IPS-15b (cell line): Measurements from ENCODE around the gene FLNB.

Experiments
- H3K27me3 ChIP-seq: one replicate; pipeline ENCODE4 v1.6.1; 2013; ENCODE audit warnings: low read length; ENCODE audit not compliant: control insufficient read depth, insufficient read depth
- H3K36me3 ChIP-seq: one replicate; pipeline ENCODE4 v1.6.1; 2013; ENCODE audit warnings: low read length; ENCODE audit not compliant: control insufficient read depth, insufficient read depth
- H3K4me1 ChIP-seq: one replicate; pipeline ENCODE4 v1.6.1; 2013; ENCODE audit warnings: mild to moderate bottlenecking, low read length; ENCODE audit not compliant: control insufficient read depth, insufficient read depth
- H3K4me3 ChIP-seq: one replicate; pipeline ENCODE4 v1.5.1; 2013; ENCODE audit warnings: low read depth, low read length
- H3K9ac ChIP-seq: one replicate; pipeline ENCODE4 v1.6.1; 2013; ENCODE audit warnings: low read depth, mild to moderate bottlenecking, low read length
- H3K9me3 ChIP-seq: one replicate; pipeline ENCODE4 v1.6.1; 2013; ENCODE audit warnings: mild to moderate bottlenecking, low read length; ENCODE audit not compliant: control insufficient read depth, insufficient read depth

Gene FLNB

GRCh38 chr3:58026598-58026997, 18.4 kb downstream of the FLNB start:
- peaks cover 37% of the 10 kb centered on the region for H3K4me1 ChIP-seq
- no peak overlapping the region for H3K9ac ChIP-seq
- H3K4me3 ChIP-seq, result no peak overlapping the region
- no peaks in the 10 kb centered on the region for H3K36me3 ChIP-seq
- no peaks in the 10 kb centered on the region for H3K27me3 ChIP-seq
- H3K9me3 ChIP-seq, result no peaks in the 10 kb centered on the region

DNA sequence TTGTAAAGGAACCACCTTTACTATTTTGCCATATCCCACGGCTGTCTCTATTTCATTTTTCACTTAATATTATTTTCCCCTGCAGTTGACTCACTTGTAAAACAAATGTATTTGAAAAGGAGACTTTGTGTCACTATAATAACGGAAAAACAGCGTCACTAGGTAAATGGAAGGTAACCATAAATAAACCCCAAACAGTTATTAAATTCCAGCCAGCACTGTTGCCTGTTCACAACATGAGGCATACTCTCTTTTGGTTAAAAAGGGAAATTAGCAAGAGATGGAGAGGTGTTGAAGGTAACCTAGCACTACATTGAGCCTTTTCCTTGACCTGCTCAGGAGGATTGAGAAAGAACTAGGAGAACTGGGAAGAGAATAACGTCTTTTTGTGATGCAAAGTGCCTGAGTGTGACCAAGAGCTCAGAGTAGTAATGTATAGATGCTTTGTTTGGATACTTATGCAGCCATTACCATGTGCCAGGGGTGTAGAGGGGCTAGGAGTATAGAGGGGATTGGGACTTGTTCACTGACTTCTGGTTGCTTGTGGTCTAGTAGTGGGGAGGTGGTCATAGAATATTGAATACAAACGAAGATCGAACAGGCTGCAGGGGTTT, 19.6 kb downstream of the FLNB start:
- no peak overlapping the region for H3K9ac ChIP-seq
- no peaks in the 10 kb centered on the region for H3K27me3 ChIP-seq
- peaks cover 36% of the 10 kb centered on the region for H3K4me1 ChIP-seq
- no peak overlapping the region for H3K4me3 ChIP-seq
- no peaks in the 10 kb centered on the region for H3K36me3 ChIP-seq
- no peaks in the 10 kb centered on the region for H3K9me3 ChIP-seq

DNA sequence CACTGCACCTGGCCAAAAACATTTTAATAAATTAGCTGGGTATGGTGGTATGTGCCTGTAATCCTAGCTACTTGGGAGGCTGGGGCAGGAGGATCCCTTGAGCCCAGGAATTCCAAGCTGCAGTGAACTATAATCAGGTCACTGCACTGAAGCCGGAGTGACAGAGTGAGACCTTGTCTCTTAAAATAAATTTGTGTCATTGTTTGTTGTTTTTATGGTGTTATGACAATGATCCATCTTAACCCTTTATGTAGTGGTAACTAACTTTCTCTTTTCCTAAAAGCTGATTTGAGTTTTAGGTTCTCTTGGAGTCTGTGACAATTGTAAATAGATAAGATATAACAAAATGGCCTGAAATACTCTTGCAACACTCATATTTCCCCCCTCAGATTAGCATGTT, 20.7 kb downstream of the FLNB start:
- Histone ChIP-seq H3K4me3 (no peak overlapping the region), H3K9ac (no peak overlapping the region), H3K4me1 (peaks cover 34% of the 10 kb centered on the region), H3K36me3 (no peaks in the 10 kb centered on the region), H3K9me3 (no peaks in the 10 kb centered on the region), H3K27me3 (no peaks in the 10 kb centered on the region)

DNA sequence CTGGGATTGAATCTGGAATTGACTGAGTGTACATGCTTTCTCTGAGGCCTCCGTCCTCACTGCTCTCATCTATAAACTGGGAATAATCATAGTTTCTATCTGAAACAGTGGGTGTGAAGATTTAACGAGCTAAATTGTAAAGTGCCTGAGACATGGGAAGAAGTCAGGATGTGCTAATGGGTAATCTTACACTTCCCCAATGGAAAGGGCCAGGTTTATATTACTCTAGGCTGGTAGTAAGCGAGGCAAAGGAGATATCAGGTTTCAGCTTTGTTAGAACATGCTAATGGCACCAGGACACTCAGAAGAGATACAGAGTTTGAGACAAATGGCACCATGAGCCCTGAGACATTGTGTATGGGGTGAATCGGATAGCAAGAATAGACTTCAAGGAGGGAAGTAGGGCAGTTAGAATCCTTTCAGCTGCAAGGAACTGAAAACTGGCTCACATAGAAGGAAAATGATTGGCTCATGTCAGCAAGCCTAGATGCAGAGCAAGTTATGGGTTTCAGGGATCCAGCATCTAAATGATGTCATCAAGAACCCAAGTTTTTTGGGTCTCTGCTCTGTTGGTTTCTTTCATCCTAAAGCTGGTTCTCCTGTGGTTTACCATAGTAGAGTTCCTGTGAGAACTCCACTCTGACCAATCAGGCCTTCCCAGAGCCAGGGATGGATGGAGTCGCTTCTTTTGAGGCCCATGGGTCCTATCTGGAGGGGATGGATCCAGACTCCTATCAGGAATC, 21.8 kb downstream of the FLNB start:
- Histone ChIP-seq H3K4me1 (peaks cover 39% of the 10 kb centered on the region), H3K9ac (no peak overlapping the region), H3K36me3 (no peaks in the 10 kb centered on the region), H3K4me3 (no peak overlapping the region), H3K27me3 (no peaks in the 10 kb centered on the region), H3K9me3 (no peaks in the 10 kb centered on the region)

DNA sequence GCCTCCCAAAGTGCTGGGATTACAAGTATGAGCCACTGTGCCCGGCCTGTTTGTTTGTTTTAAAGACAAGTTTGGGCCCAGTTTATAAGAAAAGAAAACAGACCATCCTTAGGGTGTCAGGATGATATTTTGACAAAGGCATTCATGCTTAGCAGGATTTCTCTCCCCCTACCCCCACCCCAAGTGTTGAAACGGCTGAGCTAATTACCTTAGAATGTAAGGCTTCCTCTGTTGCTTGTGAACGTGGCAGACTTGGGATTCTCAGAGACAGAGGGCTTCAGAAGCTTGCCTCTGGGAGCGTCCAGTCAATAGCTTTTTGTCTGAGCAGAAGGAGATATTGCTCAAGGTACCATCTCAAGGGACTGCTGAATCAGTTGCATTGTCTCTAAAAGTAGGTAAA, 24.0 kb downstream of the FLNB start:
- Histone ChIP-seq H3K9ac (no peak overlapping the region), H3K27me3 (no peaks in the 10 kb centered on the region), H3K4me1 (peaks cover 42% of the 10 kb centered on the region), H3K4me3 (no peak overlapping the region), H3K9me3 (no peaks in the 10 kb centered on the region), H3K36me3 (no peaks in the 10 kb centered on the region)

DNA sequence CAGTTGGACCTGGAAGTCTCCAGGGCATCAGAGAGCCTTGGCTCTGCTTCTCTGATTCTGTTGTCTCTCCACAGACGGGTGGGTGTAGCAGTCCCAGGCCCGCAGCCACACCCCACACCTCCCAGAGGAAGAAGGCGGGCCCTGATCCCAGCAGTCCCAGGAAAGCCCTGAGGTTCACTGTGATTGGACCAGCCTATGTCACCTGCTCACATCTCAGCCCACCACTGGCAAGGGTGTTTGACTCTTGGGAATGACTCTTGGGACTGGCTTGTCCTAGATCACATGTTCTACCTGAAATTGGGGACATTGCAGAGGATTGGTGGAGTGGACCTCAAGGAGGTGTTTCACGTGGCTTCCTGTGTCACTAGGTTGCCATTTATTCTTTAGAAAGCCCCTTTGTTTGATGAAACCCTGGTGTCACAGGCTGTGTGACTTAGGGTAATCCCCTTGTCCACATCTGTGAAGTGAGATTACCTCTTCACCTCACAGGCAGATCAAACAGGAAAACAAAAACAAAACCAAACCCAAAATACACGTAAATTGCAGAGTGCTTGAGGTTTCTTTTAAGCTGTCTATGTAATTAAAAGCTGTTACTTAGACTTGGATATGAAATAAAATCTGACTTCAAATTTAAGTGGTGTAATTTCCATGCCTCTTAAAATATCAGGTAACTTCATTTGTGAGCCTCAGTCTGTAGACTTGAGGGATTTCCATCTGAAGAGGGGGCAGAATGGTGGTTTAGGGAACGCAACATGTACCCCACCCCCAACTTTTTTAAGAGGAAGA, 26.7 kb downstream of the FLNB start:
- Histone ChIP-seq H3K36me3 (no peaks in the 10 kb centered on the region), H3K27me3 (no peaks in the 10 kb centered on the region), H3K4me3 (no peak overlapping the region), H3K9ac (no peak overlapping the region), H3K4me1 (peaks cover 41% of the 10 kb centered on the region), H3K9me3 (no peaks in the 10 kb centered on the region)

GRCh38 chr3:58035524-58036255, 27.5 kb downstream of the FLNB start:
- no peak overlapping the region for H3K9ac ChIP-seq
- peaks cover 43% of the 10 kb centered on the region for H3K4me1 ChIP-seq

GRCh38 chr3:58036293-58037032, 28.2 kb downstream of the FLNB start:
- Histone ChIP-seq H3K27me3 (no peaks in the 10 kb centered on the region), H3K9ac (no peak overlapping the region), H3K4me3 (no peak overlapping the region), H3K4me1 (peaks cover 46% of the 10 kb centered on the region), H3K9me3 (no peaks in the 10 kb centered on the region), H3K36me3 (no peaks in the 10 kb centered on the region)

More at GRCh38 chr3:58035524-58036255, 27.5 kb downstream of the FLNB start:
- H3K9me3 ChIP-seq, result no peaks in the 10 kb centered on the region
- H3K36me3 ChIP-seq, result no peaks in the 10 kb centered on the region
- H3K4me3 ChIP-seq, result no peak overlapping the region
- H3K27me3 ChIP-seq, result no peaks in the 10 kb centered on the region

DNA sequence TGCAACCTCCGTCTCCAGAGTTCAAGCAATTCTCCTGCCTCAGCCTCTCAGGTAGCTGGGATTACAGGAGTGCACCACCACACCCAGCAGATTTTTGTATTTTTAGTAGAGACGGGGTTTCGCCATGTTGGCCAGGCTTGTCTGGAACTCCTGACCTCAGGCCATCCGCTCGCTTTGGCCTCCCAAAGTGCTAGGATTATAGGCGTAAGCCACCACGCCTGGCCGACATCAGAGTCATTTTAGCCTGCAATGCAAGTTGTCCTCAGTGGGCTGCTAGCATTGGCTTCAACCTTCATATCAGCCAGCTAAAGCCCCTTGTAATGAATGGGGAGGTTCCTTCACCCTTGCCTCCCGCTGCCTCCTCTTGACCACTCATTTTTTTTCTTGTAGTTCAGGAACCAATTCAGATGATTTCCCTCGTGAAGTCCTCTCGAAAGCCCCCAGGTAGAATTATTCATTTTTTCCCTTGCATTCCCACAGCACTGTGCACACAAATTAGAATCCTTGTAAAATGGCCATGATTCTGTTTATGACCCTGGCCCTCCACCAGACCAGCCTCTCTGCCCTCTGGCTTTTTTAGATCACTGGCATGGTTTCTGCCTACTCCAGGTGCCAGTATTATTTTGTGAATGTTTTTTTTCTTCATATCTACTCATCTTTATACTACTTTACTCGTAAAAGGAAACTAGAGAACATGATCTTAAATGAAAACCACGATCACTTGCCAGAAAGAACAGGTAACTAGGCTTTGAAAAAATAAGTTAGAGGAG, 29.1 kb downstream of the FLNB start:
- Histone ChIP-seq H3K4me1 (peaks cover 49% of the 10 kb centered on the region), H3K27me3 (no peaks in the 10 kb centered on the region), H3K9me3 (no peaks in the 10 kb centered on the region), H3K4me3 (no peak overlapping the region), H3K9ac (no peak overlapping the region), H3K36me3 (no peaks in the 10 kb centered on the region)

DNA sequence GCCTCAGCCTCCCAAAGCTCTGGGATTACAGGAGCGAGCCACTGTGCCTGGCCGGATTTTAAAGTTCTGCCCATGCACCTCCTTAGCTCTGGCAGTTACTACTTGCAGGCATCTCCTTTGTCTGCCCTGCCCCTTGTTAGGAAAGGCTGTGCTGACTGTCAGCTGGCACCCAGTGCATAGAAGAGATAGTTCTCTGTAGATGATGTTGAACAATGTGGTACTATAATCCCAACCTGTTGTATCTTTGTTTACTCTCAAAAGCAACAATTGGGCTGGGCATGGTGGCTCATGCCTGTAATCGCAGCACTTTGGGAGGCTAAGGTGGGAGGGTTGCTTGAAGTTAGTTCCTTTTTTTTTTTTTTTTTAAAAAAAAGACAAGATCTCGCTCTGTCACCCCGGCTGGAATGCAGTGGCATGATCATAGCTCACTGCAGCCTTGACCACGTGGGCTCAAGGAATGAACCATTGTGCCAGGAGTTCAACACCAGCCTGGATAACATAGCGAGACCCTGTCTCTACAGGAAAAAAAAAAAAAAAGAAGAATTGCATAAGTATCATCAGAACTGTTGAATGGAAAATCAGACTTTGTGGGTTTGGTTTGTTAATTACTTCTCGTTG, 30.6 kb downstream of the FLNB start:
- no peak overlapping the region for H3K9ac ChIP-seq
- no peak overlapping the region for H3K4me3 ChIP-seq
- no peaks in the 10 kb centered on the region for H3K27me3 ChIP-seq
- H3K4me1 ChIP-seq, result peaks cover 59% of the 10 kb centered on the region
- no peaks in the 10 kb centered on the region for H3K36me3 ChIP-seq
- no peaks in the 10 kb centered on the region for H3K9me3 ChIP-seq
